Femur (tissue), 1 donor: Measurements from ENCODE around the gene DIAPH2.

ENCODE experiments used
- DNase-seq: peaks from one replicate; pipeline ENCODE4 v3.0.0-alpha.2; 2017

DIAPH2 gene

DNA sequence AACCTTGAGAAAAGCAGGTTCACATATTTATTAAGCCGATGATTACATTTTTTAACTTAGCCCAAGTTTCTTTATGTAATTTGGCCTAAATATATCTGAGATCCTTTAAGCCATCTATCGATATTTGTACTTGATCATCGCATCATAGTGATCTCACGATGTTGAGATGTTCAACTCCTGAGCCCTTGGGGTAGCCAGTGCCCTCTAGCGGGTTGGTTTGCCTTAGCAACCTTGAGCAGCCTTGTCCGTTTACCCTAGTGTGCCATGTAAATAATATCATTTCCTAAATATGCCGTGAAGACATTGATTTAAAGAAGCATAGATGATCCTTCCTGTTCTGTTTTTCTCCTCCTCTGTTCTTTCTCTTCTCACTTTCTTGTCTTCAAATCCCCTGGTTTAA is 631.3 kb downstream of the DIAPH2 start:
- no peak for DNase-seq

DNA sequence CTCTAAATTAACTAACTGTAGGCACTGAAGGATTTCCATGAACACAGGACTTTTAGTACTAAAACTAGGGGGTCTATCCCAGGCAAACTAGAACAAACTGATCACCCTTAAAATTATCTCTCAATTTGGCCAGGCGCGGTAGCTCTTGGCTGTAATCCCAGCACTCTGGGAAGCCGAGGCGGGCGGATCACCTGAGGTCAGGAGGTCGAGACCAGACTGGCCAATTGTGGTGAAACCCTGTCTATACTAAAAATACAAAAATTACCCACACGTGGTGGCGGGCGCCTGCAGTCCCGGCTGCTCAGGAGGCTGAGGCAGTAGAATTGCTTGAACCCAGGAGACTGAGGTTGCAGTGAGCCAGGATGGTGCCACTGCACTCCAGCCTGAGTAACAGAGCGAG is 635.7 kb downstream of the DIAPH2 start:
- DNase-seq = no peak

DNA sequence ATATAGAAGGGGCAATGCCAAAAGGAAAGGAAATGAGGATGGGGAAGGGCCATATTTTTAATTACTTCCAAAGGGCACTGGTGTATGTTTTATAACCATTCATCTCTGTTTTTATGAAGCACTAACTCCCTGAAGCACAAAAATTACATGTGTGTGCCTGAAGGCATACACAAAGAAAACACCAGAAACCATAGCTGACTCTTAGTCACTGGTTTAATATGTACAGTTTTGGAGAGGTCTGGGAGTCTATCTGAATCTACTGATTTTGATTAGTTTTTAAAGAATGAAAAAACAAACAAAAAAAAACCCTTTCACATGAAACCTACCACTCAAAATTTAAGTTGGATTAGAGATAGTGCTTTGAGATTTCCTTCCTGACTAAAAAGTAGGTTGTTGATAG is 637.8 kb downstream of the DIAPH2 start:
- no peak for DNase-seq

DNA sequence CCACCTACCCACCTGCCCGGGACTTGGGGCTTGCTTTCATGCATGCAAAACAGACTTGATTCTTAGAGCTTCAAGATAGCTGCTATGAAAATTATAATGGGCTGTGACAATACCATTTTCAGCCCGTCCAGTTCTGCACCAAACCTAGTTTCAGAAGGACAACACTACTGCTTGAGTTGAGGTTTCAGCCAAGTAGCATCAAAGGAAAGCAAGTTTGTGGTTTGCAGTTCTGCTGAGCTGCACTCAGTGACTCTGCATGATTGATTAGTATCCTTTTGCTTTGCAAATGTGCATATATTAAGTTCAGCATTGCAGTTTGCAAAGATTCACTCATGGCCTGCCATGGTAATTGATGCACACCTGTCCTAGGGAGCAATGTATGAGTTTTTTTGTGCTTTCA is 641.8 kb downstream of the DIAPH2 start:
- no peak for DNase-seq

DNA sequence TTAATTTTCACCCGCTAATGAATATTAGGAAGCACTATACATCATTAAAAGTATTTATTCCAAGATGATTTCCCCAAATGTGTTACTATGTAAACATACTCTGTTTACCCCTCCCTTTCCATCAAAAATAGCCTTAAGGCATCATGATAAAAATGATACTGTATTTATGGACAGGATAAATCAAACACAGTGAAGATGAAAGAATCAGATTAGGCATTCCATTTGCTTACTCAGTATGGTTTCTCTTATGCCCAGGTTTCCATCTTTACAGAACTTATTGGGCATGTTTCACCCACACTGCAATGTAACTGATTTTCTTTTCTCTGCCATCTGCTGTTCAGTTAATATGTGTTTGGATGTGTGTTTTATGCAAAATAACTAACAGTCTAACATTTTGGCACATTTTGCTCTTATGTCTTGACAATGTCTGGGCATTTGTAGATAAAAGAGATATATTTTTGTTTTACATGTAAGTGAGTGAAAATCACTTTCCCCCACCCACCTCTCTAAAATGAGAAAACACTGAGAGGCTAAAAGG is 644.3 kb downstream of the DIAPH2 start:
- DNase-seq = no peak

DNA sequence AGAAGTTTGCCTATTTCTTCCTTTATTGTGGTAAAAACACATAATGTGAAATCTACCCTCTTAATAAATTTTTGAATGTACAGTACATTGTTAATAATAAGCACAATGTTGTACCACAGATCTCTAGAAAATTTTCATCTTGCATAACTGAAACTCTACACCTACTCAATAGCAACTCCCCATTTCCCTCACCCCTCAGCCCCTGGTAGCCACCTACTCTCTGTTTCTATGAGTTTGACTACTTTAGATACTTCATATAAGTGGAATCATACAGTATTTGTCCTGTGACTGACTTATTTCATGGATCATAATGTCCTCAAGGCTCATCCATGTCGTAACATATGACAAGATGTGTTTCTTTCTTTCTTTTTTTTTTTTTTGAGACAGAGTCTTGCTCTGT is 645.5 kb downstream of the DIAPH2 start:
- DNase-seq = no peak

DNA sequence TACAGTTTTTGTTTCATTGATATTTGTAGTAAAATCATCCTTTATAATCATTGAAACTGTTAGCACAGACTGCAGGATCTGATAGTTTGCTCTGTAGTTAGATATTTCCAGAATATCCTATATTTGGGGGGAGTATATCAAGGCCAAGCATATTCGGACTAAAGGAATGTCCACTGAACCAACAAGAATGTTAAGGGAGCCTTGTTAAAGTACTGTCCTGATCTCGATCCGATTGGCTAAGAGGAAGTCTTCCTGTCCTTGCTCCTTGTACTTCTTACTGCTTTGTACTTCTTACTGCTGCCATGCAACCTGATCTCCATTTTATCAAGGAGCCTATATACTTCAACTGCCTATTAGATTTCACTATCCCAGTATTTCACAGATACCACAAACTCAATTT is 648.3 kb downstream of the DIAPH2 start:
- DNase-seq = no peak

DNA sequence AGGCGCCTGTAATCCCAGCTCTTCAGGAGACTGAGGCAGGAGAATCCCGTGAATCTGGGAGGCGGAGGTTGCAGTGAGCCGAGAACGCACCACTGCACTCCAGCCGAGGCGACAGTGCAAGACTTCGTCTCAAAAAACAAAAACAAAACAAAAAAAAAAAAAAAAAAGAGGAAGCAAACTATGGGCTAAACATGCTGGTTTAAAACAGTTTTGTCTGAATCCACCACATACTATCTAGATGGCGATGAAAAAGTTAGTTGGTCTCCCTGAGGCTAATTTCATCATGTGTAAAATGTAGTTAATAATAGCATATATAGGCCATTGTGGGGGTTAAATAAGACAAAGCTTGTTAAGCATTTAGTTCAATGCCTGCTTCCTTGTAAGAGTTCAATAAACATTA is 650.2 kb downstream of the DIAPH2 start:
- no peak for DNase-seq

DNA sequence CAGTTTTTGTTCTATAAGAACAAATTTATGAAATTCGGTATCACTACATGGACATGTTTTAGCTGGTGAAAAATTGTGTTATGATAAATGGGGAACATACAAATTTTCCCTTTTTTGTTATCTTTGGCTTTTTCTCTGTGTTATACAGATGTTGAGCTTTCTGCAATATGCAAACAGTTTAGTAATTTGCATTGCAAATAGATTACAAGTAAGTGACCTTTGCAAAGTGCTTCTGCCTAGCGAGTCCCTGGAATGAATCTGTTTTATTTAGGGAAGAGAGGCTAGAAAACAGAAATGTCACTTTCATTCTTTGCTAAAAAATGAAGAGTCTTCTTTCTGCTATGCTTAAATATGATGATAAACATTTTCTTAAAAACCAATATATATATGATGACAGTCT is 660.1 kb downstream of the DIAPH2 start:
- no peak for DNase-seq

DNA sequence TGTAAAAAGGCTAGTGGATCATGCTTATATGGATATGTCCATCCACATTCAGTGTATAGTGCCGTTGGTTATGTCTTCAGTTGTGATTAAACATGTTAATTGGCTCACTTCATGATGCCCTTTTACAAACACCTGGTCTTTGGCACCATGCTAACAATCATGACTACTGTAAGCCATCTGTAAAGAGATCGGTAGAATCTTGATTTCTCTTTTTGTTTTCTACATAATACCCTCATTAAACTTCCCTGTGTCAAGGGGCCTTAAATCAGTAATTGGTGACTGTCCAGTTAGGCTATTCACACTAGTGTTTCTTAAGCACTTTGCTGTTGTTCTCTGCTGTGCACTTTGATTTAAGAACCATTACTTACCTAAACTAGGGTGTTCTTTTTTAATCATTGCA is 674.3 kb downstream of the DIAPH2 start:
- DNase-seq = no peak

DNA sequence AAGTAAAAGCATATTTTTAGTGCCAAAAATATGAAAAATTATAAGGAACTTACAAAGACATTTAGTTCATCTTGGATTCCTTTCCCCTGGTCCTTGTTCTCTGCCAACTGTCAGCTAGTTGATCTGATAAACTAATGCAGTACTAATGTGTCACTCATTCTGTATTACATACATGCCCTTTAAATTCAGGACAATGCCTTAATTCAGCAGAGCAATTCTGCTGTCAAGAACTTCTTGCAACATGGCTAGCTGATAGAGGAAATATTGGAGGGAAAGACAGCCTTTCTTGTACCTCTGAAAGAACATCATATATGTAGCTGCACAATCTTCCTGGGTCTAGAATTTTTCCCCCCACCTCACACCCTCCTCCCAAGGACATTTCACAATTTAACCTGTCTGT is 679.2 kb downstream of the DIAPH2 start:
- no peak for DNase-seq

DNA sequence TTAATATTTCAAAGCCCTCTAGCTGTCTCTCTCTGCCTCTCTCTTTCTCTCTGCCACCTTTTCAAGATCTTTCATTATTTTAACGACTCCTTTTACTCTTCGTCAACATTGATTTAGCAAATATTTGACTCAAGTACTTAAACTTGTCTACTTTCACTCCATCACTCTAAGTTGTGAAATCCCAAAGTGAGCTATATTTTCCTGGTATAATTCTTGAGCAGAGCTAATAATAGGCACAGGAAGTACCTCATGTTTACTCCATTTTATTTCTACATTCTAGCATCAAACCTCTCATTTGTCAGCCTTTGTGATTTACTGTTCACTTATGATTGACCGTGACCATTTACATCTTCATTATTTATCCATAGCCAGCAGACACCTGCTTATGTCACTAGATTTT is 681.6 kb downstream of the DIAPH2 start:
- DNase-seq = no peak

DNA sequence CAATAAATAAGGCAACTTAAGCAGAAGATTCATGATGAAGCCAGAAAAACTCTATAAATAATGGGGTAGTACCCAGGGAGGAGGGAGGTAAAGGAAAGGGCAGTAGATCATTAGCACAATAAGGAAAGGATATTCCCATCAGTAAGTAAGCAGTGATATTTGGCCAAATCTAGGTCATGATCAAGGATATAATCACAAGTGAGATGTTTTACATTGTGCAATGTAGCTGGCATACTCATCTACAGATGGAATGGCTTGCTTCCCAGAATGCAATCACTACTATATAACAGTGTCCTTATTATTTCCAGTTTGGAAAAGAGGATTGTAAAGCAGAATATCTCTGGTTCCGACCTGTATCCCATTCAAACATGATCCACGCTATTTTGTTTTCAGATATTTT is 682.5 kb downstream of the DIAPH2 start:
- DNase-seq = no peak

DNA sequence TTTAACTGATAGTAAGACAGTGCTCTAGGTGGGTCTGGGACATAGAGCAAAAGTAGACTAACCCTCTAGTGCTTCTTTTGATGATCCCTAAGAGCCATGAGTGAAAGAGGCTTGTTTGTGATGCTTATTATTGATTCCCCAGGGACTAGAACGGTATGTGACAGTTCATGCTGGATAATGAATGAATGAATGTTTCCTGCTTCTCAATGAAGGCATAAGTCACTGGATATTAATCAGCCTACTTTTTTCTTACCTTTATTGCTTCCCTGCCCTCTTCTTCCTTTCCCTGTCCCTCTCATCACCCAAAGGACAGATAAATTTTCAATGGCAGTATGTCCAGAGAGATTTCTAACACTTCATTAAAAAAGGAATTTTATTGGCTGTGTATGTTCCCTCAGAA is 685.3 kb downstream of the DIAPH2 start:
- DNase-seq = no peak

DNA sequence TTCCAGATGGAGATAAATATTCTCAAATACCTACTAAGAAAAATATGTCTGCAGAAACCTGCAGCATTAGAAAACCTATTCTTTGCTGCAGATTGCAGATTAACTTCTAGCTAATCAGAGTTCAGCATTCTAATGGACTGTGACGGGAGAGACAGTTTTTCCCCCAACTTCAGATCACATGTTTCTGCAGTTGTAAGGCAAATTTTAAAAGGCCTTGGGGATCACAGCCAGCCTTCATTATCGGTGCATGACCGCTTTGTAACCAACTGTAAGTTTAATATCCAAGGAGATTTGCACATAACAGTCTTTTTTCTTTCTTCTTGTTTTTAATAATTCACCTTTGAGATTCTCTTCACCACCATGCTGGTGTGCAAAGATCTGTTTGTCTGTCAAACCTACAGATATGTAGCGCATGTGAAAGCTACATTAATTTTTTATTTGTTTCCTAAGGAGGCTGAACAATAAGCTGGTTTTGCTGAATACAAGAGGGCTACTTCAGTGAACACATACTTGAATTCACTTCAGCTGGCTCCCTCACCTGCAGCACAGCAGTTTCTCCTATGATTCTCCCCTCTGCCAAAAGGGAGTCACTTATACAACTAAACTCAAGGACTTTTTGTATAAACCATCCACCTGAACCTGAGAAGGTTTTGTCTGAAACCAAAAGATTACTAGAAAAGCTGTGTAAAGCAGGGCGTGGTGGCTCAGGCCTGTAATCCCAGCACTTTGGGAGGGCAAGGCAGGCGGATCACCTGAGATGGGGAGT is 687.5 kb downstream of the DIAPH2 start:
- DNase-seq = no peak

DNA sequence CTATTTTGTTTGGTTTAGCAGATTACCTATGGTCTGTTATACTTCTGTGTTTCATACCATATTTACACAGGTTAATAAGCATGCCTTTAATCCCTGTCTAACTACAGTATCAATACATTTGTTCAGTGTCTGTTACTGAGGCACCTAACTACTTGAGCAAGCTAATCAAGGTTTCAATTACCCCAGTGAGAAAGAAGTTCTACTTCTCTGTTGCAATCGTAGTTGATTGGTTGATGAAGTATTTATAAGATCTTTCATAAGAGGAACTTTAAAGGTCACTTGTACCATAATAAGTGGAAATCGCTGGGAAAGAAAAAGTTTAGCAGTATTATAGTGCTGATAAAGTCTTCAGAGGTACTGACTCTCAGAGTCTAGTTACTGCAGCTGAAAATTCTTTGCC is 689.6 kb downstream of the DIAPH2 start:
- DNase-seq = no peak

DNA sequence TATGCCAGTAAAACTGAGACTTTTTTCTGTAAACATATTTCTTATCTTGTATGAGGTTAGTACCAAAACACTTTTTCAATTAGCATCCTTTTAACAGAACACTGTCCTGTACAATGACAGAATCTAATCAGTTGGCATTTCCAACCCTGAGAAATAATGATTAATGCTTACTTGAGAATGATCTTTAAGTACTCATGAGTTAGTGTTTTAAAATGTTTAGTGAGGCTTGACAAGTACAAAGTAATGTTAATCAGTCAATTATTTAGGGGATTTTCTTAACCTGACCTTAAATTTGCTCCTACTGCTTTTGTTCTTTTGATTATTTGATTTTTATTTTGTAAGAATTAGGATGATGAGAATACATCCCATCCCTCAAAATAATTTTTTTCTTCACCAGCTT is 695.6 kb downstream of the DIAPH2 start:
- no peak for DNase-seq

DNA sequence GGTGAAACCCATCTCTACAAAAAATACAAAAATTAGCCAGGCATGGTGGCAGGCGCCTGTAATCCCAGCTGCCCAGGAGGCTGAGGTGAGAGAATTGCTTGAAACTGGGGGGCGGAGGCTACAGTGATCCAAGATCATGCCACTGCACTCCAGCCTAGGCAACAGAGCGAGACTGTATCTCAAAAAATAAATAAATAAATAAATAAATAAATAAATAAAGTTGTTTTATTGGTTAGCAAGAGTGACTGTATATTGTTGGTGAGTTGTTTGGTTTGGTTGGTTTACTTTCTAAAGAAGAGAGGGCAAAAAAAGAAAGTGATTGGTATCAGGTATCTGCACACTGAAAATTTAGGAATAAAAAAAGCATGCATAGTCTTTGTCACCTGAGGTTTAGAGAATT is 700.0 kb downstream of the DIAPH2 start:
- no peak for DNase-seq

DNA sequence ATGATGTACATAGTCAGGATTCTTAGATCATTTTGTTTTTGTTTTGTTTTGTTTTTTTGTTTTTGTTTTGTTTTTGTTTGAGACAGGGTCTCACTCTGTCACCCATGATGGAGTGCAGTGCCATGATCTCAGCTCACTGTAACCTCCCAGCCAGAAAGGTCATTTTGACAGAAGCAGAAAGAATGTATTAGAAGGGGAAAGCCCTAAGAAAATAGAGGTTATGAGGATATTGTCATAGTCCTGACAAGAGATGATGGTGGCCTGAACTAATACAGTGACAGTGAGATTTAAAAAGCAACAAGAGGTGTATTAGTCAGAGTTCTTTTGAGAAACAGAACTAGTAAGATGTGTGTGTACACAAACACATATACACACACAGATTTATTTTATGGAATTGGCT is 702.4 kb downstream of the DIAPH2 start:
- DNase-seq = no peak

DNA sequence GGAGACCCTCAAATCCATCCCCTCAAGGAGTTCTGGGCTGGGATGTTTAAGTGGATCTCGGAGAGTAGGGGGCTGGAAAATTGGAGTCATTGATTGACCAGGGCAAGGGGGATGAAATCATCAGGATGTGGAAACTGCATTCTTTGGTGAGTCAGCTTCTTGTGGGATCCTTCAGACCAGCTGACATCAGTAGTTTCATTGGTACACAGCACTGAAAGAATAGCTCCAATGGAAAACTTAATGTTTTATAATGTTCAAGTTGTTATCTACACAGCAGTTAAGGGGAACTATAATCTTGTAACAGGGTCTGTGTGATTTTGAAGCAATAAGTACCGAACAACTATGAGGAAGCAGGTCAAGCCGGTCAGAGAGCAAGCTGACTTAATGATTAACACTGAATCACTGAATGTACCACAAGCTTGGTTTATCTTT is 705.1 kb downstream of the DIAPH2 start:
- DNase-seq = no peak

DNA sequence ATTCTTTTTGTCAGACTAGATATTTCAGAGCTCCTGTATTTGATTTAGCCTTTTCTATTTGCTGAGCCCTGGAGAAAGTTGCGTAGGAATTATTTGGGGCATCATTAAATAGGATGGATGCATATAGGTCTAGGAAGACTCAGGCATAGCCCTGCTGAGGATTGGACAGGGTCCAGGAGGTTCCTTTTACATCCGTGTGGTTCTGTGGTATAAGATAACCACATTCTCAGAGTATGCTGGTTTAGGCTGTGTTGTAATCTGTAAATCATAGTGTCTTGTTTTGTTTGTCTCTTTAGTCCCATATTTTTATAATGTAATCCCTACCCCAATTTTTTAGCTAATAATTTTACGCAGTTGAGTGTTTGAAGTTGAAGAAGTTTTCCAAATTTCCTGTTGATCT is 712.7 kb downstream of the DIAPH2 start:
- DNase-seq = no peak

DNA sequence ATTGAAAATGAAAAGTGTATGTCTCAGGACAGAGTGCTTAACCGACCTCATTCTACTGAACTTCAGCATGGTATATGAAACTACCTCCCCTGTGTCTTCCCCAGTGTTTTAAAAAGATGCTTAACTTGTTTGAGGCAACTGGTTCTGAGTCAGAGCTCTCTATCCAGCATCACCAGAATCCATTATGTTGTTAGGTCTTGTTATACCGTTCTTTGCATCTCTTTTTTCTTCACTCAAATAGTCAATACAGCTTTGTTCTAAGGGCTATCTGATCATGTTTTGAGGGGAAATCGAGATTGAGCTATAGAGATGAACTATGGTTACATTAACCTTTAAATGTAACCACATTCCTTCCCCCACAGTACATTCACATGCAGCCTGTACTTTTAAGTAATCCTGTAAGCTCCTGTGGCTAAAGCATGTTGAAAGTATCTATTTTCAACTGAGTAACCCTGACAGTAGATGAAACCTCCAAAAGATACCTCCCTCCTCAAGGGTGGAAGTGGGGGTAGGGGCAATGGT is 713.4 kb downstream of the DIAPH2 start:
- DNase-seq = no peak

DNA sequence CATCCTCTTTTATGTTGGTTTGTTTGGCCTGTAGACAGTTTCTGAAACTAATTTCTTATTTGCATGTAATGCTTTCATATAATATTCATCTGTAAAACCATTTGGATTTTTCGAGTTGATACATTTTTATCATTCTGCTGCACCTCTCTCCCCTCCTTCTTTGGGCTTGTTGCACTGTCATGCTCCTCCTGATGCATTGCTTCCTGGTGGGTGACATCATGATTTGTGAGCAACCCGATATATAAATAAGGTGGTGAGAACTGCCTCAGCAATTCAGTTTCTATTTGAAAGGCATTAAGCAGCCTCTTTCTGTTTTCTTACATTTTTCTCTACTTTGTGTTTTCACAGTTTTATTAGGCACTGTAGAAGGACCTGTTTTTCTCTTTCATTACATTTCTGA is 714.8 kb downstream of the DIAPH2 start:
- no peak for DNase-seq

DNA sequence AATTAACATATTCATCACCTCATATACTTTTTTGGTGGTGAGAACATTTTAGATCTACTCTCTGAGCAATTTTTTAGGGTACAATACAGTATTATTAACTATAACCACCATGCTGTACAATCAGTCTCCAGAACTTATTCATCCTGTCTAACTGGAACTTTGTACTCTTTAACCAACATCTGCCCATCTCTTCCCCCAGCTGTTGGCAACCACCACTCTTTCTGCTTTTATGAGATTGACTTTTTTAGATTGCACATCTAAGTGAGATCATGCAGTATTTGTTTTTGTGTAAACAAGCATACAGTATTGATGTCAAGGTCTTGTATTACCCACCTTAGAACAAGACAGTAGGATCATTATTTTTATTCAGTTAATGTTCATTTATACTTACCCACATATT is 715.9 kb downstream of the DIAPH2 start:
- DNase-seq = no peak

DNA sequence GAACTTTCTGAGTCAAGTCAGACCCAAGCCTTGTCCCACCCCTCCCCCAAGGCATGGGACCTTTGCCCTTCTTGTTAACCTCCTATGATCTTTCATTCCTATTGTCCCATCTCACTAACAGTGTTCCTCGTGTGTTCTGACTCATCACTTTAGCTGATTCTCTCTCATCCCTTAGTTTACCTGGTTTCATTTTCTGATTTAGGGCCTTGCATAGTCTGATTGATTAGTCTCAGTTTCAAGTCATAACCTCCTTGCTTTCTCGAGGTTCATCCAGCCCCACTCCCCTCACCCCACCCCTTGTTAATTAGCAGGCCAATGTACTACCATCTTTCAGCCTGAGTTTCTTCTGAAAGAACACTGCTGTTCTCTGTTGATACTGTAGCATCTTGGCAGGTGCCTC is 716.5 kb downstream of the DIAPH2 start:
- no peak for DNase-seq
